Stimulated activated CD8-positive, alpha-beta memory T cell treated with anti-CD3 and anti-CD28 coated beads, Interleukin-7, amount 100 ng/mL, for 1 hour (primary cell): Measurements from ENCODE around the gene COPS9.
A peak's percentile ranks its signal among the peaks of the same experiment; 100 is the strongest.

Source experiments
- DNase-seq, 2 donors: peaks; one replicate each; pipeline ENCODE4 v3.0.0-alpha.2; 2020; ENCODE audit warnings: low read depth in 2 of 2

Gene COPS9

DNA sequence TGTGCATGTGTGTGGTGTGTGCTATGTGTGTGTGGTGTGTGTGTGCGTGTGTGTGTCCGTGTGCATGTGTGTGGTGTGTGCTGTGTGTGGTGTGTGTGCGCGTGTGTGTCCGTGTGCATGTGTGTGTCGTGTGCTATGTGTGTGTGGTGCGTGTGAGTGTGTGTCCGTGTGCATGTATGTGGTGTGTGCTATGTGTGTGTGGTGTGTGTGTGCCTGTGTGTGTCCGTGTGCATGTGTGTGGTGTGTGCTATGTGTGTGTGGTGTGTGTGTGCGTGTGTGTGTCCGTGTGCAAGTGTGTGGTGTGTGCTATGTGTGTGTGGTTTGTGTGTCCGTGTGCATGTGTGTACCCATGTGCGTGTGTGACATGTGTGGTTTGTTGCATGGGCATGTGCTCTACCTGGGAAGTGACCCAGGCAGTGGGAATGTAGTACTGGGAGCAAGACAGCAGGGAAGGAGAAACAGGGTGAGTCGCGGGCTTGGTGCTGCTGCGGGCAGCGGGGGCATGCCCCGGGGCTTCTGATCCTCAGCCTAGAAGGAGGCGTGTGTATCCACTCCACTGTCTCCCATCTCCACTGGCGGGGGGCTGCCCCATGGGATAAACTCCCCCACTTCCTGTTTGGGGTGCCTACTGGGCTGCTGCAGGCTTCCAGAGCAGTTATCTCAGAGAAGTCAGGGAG lies 11.9 kb upstream of the COPS9 start:
- DNase-seq, result no peak

DNA sequence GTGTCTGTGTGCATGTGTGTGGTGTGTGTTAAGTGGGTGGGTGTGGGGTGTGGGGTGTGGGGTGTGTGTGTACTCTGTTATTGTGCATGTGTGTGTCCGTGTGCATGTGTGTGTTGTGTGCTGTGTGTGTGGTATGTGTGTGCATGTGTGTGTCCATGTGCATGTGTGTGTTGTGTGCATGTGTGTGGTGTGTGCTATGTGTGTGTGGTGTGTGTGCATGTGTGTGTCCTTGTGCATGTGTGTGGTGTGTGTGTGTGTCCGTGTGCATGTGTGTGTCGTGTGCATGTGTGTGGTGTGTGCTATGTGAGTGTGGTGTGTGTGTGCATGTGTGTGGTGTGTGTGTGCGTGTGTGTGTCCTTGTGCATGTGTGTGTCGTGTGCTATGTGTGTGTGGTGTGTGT lies 11.3 kb upstream of the COPS9 start:
- DNase-seq, result no peak

DNA sequence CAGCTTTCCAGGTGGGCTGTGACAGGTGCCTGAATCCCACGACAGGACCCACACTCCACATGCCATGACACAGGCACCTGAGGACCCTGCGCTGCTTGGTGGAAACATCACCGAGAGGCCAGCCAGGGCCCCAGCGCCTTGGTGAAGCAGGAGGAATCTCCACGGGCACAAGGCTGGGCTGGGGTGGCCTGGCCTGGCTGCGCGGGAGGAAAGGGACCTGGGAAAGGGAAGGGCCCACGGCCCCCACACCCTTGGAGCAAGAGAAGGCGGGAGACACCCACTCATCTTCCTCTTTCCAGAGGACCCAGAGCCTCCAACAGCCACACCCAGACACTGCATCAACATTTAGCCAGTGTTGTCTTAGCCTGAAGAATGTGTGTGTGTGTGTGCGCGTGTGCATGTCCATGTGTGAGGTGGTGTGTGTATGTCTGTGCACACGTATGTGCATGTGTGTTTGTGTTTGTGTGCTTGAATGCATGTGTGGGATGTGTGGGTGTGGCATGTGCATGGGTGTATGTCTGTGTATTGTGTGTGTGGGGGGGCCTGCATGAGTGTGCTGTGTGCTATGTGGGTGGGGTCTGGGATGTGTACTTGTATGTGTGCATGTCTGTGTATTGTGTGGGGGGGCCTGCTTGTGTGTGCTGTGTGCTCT lies 10.6 kb upstream of the COPS9 start:
- DNase-seq, result no peak

DNA sequence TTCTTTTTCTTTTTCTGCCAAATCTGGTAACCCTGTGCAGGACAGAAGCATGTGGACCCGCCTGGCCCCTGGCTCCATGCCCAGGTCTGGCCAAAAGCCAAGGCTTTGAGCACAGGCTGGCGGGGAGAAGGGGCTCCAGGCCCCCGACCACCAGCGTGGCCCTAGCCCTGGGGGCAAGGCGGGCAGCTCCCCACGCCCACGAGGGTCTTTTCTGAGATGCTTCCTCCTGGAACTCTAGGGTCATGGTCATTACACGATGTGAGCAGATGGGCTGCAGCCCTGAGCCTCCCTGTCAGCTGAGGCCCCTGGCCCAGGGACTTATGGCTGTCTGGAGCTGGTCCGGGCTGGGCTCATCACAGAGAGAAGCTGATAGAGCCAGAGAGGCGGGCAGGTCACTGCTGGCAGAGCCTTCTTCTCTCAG lies 10.0 kb upstream of the COPS9 start:
- no peak for DNase-seq

DNA sequence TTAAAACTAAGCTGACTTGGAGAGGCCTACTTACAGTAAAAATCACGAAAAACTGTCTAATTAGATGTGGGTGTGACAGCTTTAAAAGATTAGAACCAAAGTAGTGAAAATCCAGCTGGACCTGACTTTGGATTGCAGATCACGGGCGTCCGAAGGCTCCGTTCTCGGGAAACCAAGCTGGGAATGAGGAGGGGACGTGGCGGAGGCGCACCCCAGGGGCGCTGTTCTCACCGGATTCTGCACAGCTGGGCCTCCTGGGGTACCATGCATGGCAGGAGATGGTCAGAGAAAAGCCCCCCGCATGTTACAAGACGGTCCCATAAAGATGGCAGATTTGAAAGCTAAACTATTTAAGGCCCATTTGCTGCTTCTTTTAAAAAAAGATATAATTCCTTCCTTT lies 9.4 kb upstream of the COPS9 start:
- no peak for DNase-seq

DNA sequence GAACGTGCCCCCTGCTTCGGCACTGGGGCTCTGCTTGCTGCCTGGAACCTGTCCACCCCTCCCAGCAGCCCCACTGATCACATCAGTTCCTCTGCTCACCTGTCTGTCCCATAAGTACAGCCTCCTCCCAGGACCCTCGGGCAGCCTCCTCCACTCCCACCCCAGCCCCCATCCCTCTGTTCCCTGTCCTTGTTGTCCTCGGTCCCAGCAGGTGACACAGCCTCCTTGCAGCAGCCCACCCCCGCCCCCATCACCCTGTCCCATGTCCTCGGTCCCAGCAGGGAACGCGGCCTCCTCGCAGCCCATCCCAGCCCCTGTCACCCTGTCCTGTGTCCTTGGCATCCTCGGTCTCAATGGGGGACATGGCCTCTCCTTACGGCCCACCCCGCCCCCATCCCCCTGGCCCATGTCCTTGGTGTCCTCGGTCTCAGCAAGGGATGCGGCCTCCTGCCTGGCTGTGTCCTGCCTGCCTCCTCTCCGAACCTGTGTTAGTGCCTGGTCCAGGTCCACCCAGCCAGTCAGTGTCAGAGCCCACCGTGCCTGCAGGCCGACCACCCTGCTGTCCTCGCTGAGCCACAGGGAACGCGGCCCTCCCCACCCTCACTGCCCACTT lies 8.7 kb upstream of the COPS9 start:
- DNase-seq, result no peak

DNA sequence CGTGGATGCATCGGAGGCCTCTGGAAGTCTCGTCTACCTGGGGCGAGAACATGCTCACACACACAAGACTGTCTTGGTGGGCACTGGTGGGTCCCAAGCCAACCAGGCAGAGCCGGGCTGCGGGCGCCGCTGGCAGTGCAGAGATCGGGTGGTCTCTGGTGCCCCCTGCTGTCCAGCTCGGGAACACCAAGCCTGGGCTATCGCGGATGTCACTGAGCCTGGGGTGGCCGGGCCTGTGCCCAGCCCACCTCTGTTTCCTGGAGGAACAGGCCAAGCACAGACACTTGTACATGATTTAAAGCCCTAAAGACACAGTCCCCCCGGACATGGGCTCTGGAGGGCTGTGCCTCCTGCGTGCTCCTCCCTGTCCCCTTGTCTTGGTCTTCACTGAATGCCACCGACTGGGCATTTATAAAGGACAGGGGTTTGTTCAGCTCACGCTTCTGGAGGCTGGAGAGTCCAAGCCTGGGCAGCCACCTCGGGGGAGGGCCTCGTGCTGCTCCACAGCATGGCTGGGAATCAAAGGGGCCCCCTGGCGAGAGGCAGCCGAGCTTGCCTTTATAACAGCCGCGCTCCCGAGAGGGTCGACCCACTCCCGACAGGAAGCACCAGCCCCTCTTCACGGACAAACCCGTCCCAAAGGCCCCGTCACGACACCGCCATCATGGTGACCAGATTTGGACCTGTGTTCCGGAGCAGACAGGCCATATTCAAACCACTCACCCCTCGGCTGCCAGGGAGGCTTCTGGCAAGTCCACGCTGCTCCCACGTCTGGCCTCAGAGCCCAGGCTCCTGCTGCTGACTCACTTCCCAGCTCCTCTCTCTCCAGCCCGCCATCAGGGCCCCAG lies 7.9 kb upstream of the COPS9 start:
- DNase-seq, result peak; percentile 66 to 78

DNA sequence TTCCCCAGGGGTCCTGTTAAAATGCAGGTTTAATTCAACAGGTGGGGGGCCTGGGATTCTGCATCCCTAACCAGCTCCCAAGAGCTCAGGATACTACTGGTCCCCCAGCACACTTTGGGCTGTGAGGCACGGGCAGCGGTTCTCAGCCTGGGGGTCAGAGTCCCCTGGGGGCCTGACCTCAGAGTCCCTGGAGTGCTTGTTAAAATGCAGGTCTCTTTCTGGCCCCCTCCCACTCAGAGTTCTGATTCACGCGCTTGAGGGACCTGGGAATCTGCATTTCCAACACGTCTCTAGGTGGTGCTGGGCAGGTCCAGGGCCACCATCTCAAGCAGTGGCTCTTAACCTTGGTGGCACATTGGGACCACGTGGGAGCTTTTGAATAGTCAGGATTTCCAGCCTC lies 7.2 kb upstream of the COPS9 start:
- DNase-seq, result no peak

DNA sequence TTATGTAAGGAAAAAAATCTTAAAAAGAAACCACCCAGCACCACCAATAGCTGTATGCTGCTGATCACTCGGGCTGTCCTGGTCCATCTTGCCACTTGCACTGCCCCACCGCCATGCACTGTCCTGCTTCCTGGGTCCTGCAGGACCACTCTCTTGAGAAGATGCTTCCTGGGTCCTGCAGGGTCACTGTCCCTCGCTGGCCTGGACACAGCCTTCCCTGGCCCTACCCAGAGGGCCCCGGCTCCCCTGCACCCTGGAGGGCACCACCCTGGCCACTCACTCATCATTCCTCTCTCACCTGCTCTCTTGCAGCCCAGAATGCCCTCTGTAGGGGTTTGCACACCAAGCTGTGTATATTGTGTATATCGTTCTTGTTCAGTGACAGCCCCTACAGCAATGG lies 6.8 kb upstream of the COPS9 start:
- DNase-seq, result no peak

DNA sequence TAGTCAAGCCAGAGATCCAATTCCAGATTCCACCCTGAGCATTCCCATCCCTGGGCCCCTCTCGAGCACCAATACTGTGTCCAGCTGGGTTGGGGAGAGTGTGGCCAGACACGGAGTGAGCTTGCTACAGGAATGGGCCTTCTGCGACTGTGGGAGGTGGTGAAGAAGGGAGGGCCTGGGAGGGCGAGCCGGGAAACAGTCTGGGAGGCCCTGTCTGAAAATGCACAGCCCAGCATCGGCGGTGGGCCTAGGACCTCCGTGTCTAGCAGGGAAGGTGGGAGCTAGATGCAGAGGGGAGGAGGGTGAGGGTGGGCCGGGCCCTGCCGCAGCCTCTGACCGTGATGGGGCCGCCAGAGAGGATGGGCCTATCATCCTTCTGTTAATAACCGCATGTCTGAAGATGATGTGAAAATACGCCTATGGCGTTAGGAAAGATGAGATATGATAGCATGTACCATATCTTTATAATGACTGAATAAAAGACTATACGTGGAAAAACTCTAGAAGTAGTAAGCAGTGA lies 6.2 kb upstream of the COPS9 start:
- no peak for DNase-seq

DNA sequence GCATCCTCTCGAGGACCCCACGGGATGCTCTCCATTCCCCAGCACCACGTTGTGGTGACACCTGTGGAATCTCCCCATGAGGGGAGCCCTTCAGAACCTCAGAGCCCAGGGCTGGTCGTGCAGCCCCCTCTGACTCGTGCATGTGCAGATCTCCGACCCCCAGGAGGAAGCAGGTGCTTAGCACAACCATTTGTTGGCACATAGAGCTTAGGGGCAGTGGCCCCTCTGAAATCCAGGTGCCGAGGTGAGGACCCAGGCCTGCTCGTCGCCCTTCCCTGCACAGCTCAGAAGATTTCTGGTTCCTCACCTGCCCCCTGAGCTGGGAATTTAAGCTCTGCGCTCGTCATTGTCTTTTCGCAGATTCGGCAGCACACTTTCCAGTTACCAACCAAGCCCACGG lies 5.6 kb upstream of the COPS9 start:
- DNase-seq, result no peak

DNA sequence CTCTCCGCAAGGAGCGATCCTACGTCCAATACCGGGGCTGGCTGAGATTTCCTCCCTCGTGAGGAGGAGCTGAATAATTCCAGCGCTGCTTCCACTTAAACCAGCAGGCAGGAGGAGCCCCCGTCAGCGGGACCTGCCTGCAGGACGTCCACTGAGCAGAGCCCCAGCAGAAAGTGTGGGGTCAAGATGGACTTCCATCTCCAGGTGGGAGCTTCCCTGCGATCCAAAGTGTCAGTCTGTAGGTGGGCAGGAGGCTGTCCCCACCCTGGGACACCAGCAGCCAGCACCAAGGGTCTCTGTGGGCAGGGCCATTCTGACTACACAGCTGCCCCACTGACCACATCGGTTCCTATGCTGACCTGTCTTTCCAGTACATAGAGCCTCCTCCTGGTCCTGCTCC lies 4.8 kb upstream of the COPS9 start:
- DNase-seq, result no peak

DNA sequence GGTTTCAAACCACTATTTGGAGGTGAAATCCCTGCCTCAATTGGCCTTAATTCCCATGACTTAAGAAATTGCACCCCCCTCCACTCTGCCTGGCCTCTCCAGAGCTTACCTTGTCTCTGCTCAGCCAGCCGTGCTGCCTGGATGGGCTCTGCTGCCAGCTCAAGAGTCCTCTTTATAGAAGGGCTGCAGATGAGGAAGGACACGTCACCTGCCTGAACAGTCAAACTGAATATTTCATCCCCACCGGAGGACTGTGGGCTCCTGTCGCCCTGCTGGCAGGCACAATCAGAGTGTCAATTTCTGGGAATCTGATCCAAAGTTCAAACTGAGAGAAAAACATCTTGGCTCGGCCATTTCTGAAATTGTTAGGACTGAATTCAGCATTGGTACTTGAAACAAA lies 4.4 kb upstream of the COPS9 start, which contains the start of gene OTOS:
Gene OTOS, minus strand, starts transcription at position 148 of the 400 bp plus-strand sequence. CDS start 332 bp downstream, outside the sequence.
- DNase-seq, result no peak

DNA sequence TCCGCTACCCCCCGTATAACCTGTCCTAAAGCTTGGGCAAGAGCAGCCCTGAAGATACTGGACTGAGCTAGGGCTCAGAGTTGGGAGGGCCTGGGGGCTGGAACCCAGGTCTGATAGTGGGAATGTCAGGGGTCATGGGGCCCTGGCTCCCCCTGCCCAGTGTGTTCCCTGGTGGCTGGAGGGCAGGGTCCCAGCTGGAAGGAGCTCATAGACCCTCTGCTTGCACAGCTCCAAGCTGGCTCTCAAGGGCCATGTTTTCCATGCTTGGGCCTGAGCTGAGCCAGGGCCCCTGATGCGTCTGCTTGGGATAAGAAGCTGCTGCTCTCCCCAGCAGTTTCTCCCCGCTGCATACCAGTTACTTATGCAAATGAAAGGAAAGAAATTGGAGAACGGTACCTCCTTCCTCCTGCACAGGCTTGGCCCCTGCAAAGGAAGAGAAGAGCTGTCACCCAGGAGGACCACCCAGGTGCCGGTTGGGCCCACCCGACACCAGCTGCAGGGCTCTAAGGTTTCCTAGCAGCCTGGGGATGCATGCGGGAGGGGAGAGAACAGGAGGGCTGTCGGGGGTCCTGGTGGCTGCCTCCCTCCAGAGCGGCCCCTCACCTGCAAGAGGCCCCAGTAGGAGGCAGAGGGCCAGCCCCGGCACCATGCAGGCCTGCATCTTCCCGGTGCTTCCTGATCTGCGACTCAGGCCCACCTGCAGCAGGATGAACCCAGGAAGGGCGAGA lies 3.7 kb upstream of the COPS9 start:
- no peak for DNase-seq

DNA sequence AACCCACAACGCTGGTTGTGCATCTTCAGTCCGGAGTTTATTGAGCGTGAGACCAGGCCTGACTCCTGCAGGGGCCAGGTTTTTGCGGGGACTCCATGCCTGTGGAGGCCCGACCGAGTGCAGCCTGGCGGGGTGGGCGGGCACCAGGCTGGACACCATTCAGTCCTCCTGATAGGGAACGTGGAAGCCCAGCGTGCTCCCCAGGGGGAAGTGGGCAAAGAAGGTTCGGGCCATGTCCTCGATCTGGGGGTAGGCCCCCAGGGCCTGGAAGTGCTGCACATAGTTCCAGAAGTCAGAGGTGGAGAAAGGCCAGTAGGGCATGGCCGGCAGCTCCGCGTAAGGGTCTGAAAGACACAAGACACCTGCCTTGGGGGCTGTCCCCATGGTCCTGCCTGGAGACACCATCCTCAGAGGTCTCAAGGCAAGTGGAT lies 2.9 kb upstream of the COPS9 start:
- no peak for DNase-seq

DNA sequence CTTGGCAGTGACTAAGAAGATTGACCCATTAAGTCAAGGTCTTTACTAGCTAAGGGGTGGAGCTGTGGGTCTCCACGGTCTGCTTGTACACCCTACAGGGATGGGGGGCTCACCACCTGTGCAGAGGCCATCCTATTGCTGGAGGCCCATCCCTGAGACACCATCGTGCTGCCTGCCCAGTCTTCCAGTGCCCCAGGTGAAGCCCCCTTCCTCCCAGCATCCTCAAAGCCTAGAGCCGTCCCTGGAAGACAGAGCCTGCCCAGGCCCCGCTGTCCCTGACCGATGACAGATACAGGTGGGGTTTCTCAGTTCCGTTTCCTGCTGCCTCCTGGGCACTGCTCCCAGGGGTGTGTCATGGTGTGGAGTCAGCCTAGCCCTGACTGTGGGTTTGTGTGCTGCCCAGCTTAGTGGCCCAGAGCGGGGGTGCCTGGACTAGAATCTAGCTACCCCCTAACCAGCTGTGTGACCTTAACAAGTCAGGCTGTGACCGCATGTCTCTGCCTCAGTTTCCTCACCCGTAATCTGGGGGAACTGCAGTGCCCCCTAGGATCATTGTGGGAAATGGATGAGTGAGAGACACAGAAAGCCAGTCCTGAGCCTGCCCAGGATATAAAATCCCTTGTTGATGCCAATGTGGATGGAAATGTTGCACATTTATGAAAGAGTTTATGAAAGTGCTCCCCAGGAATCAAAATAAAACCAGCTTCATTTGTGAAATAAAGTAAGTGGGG lies 2.3 kb upstream of the COPS9 start:
- DNase-seq, result no peak

DNA sequence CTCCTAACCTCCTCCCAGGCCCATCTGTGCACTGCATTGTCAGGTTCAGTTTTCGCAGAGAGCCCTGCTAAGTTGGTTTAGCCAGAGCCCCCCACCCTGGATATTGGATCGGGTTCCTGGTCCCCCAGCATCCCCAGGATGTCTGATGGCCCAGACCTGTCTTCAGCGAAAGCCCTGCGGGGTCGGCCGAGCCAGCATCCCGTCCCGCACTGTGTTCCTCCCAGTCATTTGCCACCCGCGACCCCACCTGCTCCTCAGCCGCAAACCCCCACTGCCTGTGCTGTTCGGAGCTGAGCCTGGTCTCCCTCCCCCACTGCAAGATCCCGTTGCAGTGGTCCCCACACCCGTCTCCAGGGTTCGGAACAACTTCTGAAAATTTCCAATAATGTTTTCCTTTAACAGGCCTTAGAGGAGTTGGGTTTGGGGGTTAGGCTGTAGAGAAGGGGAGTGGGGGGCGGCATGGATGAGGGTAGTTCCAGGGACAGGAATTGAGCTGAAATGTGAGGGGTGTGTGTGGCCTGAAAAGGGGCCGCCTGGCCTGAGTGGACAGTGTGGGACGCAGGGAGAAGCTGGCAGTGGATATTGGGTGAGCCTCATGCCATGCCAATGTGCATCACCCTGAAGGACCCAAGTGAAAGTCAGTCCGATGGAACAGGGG lies 1.6 kb upstream of the COPS9 start:
- no peak for DNase-seq

DNA sequence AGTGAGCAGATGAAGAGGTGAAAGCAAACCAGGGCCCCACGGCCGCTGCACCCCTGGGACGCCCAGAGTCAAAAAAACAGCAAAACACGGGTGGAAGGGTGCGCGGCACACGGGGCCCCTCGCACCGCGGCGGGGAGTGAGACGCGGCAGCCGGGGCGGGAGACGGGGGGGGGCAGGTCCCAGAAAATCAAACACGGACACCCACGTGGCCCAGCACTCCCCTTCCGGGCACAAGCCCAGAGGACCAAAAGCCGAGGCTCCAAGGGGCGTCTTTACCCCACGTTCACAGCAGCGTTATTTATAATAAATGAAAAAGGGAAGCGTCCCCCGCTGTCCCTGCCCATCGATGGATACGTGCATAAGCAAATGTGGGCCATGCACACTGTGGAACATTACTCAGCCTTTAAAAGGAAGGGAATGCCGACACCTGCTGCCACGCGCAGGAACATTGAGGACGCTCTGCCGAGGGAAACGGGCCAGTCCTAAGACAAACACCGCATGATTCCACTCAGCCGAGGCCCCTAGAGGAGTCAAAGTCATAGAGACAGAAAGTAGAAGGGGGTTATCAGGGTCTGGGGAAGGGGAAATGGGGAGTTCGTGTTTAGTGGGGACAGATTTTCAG lies 677 bp upstream of the COPS9 start:
- no peak for DNase-seq

DNA sequence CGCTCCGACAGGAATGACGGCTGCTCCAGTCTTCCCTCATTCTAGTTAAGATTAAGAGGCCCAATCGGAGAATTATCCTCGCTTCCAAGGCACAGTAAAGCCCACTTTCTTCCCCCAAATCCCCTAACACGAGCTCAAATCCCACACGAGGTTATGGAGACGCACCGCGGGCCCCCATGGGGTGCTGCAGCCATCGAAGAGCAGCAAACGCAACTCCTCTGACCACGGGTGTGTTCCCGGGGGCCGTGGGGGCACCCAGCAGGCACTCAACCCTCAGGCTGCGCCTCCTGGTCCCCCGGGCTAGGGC lies 446 bp downstream of the COPS9 start:
- no peak for DNase-seq

DNA sequence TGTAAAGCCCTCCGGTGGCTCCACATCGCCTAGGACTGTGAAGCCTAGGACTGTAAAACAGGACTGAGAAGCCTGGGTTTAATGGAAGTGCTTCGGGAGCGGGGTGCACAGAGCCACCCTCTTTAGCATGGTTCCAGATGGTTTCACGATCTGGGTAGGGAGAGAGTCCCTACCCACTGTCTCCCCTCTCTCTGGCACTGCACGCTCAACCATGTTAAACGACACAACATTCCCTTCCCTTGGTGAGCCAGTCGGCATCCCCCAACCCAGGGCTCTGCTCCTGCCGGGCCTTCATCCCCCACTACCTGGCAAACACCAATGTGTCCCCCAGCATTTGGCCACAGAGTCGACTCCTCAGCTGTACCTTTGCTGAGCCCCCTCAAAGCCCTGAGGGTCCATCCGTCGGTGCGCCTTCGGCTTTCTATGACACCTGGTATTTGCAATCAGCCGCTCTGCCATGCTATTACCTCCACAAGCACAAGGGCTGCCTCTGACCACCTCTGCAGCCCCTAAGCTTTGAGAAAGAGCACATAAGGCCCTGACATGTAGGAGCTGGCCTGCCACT lies 1.1 kb downstream of the COPS9 start:
- DNase-seq, result no peak
